Eye (tissue), 1 donor: Measurements from ENCODE around the gene CDK1.

ENCODE experiments used
- DNase-seq: peaks from one replicate; pipeline ENCODE4 v3.0.0-alpha.2; 2015

Gene CDK1

DNA sequence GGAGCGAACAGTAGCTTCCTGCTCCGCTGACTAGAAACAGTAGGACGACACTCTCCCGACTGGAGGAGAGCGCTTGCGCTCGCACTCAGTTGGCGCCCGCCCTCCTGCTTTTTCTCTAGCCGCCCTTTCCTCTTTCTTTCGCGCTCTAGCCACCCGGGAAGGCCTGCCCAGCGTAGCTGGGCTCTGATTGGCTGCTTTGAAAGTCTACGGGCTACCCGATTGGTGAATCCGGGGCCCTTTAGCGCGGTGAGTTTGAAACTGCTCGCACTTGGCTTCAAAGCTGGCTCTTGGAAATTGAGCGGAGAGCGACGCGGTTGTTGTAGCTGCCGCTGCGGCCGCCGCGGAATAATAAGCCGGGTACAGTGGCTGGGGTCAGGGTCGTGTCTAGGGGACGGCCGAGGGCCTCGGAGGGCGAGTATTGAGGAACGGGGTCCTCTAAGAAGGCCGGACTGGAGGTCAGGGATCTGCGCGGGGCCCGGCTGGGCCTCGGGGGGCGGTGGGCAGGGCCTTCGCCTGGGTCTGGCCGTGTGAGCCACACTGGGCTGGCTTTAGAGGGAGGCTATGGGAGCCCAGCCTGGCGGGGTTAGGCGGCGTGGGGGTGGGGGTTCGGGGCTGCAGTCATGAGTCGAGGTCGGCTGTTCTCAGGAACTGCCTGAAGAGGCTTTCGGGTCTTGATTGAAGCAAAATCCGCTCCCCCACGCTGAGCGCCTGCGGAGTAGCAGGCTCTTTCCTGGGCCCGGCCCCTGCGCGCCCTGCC lies at the start of gene CDK1:
TSS of gene CDK1 (plus strand) at position 265 of the 757 bp plus-strand sequence. CDS start 1,688 bp downstream, outside the sequence.
- DNase-seq: peak; percentile 100

DNA sequence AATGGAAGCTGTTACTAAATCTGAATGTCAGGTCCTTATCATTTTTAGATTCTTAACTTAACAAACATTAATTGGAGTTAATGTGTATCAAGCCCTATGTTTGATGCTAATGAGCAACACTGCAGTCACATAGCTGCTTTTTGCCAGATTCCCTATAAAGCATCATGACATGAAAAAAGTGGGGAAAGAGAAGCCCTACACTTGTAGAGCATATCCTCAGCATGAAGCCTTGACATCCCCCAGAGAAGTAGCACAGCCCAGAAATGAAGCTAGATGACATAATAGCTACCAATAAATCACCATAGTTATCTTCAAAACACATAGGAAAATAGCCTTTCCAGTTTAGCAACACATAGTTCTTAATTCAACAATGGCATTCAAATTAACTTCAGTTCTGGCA lies 49.2 kb upstream of the CDK1 start:
- no peak for DNase-seq

DNA sequence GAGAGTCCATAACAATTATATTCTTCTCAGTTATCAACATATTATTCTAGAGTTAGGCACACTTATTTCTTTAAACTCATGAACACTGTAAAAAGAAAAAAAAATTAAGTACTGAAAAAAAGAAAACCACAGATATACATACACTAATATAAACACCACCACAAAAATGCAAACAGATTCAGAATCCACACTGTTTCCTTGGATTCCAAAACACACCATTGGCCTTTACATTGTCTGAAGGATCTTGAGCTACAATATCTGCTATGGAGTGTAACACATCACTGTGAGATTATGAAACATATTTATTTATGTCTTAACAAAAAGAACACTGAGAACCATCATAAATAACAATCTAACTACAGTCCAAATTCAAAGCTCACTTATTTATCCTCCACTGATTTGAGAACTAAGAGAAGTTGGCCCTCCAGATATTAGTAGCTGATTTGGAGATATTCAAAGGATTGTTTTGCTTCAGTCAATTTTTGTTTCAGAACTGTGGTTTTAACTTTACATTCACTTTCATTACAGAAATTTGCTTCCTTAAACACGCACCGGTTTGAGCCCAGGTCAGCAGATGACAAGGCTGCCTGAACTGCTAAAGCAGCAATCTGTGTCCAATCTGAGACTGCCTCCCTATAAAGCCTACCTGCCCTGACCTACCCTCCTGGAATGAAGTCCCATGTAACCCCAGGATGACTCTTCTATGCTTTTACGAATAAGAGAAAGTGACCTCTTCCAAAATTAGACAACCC lies 47.0 kb upstream of the CDK1 start:
- no peak for DNase-seq

DNA sequence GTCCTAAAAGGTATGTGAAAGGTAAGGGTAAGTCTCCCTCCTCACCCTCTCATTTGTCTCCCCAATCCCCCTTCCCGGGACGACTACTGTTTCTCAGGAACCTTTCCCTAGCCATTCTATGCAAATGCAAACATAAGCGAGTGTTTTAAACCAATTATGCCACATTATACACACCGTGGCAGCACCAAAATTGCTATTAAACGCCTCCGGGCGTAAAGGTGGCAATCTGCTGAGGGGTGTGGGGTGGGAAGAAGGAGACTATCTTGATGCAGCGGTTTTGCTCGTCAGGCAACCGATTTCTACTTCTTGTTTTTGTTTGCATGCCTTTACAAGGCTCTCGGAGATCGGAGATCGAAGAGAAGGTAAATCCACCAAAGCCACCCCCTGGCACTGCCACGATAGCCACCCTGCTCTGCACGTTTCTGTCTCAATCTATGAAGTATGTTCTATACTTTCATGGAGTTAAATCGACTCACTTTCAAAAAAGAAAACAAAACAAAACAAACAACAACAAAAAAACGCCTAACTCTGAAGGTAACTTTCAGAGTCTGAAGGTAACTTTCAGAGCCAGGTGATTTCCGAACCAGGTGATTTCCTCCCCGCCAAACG lies 46.0 kb upstream of the CDK1 start:
- no peak for DNase-seq

DNA sequence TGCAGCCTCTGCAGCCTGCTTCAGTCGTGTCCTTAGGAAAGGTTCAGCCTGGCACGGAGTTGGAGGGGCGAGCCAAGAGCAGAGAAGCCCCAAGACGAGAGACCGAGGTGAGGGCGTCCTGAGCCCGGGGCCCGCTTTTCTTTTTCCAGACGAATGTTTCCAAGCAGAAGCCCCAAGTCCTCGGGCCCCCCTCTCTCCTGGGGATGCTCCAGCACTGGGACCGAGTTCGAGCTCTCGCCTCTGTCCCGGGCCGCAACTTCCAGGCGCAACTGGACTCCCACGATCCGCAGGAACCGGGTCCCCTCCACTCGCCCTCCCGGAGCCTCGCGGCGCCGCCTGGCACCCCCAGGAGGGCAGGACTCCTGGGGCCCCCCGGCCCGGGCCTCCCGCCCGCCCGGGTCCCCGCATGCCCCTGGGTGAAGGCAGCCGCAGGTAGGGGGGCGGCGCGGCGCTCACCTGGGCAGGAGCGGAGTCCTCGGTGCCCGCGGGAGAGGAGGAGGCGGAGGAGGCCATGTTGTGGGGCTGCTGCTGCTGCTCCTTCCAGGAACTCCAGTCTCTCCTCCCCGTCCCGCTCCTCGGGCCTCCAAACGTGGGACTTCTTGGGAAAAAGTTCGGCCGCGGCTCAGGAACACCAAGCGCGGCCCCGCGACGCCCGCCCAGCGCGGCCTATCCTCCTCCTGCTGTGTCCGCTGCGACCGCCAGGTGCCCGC lies 45.3 kb upstream of the CDK1 start:
- peak; percentile 72 for DNase-seq

DNA sequence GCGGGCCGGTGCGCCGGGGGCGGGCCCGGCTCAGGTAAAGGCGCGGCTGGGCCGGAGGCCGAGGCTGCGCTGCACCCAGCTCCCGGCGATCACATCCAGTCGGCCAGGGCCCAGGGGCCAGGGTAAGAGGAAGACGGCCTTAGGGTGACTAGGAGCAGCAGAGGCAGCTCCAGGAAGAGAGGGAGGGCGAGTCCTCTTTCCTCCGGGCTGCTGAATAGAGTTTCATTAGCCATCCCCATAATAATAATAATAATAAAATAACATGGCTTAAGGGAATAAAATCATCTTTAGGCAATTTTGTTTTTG lies 44.8 kb upstream of the CDK1 start:
- no peak for DNase-seq

DNA sequence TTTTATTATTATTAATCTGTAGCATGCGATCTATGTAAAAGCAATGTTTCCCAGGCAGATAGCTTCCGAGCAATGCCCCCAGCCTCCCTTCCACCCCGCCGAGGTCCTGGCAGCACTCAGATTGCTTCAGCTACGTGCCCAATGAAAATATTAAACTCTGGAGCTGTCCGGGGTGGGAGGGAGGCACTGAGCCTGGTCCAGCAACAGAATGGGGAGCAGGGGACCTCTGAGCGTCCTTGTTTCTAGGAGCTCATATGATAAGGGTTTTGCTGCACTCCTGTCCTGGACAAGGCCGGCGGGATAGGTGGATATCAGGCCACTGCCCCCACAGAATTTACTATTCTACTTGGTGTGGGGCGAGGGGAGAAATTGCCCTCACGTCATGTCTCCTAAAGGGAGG lies 44.5 kb upstream of the CDK1 start:
- DNase-seq: no peak

DNA sequence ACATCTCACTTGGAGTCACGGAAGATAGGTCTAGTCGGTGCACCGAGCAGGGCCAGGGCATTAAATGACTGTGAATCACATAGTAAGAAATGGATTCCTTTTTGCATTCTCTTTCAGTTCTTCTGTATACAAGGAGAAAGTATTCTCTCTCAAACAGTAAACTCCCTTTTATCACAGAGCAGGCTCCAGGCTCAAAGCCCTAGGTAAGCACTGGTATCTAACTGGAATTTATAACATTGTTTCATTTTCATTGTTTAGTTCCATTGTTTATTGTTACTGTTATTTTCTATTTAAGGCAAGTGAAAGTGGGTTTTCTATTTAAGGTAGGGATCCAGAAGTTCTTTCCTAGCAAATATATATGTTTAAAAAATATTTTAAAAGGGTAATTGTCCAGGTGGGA lies 44.1 kb upstream of the CDK1 start:
- no peak for DNase-seq

DNA sequence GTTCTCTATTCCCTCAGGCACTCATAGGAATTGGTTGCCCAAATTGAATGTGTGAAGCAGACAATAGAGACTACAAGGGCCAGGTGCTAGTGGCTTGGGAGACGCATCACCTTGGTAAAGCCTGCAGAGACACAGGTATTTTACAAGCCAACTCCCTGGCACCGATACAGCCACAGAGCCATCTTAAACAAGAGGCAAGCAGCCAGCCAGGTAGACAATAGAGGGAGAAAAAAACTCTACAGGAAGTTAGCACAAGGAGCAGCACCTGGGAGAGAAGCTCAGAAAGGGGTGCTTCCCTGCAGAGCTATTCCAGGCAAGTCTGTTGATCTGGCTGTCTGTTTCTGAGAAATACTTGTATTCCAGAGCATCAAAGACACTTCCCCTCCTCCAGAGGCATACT lies 43.0 kb upstream of the CDK1 start:
- DNase-seq: no peak

DNA sequence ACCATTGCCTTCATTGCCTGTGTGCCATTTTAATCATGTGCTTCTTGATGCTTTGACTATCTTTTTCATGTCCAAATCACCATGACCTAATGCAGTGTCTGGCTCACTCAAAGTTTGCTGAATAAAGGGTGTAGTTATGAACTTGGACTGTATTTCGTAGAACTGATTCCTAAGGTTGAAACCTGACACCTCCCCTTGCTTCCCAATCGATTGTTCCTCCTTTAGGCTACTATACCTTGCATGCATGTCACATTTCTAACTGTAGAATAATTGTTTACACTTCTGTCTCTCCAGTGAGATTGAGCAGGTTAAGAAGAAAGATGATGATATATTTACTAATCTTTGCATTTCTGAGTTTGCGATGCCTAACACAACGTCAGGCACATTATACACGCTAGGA lies 41.0 kb upstream of the CDK1 start:
- no peak for DNase-seq

DNA sequence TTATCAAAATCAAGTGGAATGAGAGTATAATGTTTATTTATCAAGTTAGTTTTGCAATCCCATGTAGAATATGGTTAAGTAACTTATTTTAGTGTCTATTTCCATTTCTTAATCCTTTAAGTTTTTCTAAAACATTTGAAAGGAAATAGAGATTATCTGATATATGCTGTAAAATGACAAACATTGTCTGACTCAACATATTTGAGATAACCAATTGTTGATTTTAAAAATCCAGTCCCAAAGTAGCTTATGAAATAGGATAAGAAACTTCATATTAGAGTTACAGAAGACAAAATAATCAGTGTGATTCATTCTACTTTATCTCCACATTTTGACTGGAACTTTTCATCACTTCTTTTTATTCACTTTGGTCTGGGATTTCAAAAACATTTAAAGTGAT lies 38.7 kb upstream of the CDK1 start:
- DNase-seq: no peak

DNA sequence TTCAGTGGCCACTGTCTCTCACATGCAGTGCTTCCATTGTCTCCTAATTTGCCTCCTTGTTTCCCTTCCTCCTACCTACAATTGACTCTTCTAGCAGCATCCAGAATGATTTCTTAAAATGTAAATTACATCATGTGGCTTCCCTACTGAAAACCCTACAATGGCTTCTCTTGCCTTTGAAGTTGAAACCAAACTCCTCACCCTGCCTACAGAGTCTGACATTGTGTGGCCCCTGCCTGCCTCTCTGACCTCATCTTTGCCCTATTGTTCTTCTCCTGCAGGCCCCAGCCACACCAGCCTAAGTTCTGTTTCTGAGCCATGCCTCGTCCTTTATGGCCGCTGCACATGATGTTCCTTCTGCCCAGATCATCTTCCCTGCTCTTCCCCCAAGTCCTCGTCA lies 35.8 kb upstream of the CDK1 start:
- DNase-seq: no peak

DNA sequence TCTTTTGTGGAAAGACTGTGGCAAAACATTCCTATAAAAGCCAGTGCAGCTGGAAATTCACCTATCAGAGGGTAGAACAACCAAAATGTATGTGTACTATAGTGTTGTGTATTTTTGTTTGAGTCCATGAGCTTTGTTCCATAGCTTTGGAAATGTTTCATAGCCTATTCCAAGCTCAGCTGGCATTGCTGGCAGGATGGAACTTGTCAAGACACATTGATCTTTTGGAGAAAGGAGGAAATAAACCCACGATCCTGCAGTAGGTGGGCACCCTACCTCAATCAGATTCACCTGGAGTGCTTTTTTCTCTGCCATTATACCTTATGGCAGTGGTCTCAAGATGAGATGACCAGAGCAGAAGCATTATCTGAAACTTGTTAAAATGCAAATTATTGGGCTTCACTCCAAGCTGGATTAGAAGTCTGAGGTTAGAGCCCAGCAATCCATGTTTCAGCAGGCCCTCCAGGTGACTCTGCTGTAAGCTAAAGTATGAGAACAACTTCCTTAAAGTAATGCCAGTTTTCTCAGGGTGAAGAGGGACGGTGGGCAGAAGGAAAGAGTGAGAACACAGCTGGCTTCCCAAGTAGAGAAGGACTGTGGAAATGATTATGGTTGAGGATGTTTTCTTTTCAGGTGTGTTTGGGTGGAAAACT lies 30.3 kb upstream of the CDK1 start:
- no peak for DNase-seq

DNA sequence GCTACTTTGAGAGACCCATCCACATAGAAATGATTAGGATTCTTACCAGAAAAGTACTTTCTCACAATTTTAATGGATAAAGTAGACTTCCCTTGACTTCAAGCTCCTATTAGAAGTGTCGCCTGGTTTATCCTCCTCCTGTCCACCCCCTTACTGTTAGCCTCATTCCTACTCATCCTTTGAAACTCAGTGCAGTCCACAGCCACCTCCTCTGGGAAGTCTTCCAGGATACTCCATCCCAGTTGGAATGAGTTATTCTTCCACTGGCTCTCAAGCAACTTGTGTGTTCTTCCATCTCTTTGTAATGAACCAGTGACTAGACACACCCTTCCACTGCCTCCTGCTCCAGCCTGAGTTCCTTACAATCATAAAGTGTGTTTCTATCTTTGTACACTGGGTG lies 25.1 kb upstream of the CDK1 start:
- no peak for DNase-seq

DNA sequence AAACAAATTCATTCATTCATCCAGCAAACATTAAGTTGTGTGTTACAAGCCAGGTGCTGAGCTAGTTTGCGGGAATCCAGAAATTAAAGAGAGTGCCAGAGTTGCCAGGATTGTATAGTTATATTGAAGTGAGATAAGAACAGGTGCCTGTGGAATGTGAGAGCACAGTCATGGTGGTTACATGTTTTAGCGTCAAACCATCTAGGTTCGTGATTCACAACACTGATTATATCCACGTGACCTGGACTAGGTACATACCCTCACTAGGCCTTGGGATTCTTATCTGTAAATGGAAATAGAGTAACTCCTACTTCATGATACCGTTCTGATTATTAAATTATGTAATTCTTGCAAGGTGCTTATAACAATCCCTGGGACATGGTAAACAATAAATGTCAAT lies 24.5 kb upstream of the CDK1 start:
- no peak for DNase-seq

DNA sequence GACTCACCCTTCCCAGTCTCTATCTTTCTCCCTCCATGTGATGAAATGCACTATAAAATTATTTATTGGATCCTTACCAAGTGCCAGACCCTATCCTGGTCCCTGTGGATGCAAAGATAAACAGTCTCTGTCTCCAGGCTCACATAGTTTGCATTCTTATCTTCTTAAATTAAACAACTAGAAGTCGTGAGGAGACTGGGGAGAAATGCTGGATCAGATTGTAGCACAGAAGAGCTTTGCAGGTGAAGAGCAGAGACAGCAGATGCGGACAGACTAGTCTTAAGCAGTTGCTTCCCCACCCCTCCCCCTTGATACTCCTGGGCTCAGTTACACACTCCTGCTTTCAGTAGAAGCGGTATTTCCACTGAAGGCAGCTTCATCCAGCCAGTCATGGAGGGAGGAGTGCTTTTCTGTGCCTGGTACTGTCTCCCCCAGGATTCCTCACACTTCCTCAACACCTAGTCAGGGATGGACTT lies 20.8 kb upstream of the CDK1 start:
- no peak for DNase-seq

DNA sequence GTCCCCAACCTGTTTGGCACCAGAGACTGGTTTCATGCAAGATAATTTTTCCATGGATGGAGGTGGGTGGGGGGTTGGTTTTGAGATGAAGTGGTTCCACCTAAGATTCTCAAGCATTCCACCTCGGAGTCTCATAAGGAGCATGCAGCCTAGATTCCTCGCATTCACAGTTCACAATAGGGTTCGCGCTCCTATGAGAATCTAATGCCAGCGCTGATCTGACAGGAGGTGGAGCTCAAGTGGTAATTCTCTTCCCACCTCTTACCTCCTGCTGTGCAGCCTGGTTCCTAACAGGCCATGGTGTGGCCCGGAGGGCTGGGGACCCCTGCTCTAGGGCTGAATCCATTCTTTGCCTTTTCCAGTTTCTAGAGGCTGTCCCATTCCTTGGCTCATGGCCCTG lies 19.1 kb upstream of the CDK1 start:
- no peak for DNase-seq

DNA sequence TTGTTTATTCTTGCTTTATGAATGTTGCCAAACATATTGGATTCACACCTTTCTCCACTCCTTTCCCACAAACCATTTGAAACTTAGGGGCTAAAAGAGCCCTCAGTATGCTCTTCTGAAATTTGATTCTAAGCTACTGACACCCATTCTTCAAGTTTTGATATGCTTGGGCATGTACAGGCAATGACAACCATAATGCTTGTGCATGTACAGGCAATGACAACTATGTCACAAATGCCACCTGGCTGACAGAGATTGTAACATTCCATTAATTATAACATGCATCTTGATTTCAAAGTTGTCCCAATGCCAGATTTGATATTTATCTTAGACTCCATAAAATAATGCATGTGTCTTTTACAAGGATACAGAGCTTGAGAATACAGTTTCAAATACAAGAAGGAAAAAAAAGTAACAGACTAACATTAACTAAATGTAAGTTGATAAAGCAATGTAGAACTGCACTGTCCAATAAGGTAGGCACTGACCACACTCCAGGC lies 17.5 kb upstream of the CDK1 start:
- DNase-seq: no peak

DNA sequence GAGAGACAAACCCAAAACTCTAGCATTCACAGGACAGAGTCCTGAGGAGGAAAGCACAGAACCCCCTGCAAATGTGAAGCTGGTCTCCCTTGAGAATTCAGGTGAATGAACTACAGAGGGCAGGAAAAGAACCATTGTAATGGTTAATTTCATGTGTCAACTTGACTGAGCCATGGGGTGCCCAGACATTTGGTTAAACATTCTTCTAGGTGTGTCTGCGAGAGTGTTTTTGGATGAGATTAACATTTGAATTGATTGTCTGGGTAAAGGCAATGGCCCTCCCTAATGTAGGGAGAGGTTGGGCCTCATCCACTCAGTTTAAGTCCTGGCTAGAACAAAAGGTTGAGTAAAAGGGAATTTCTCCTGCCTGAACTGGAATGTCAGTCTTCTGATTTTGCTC lies 15.7 kb upstream of the CDK1 start:
- no peak for DNase-seq

DNA sequence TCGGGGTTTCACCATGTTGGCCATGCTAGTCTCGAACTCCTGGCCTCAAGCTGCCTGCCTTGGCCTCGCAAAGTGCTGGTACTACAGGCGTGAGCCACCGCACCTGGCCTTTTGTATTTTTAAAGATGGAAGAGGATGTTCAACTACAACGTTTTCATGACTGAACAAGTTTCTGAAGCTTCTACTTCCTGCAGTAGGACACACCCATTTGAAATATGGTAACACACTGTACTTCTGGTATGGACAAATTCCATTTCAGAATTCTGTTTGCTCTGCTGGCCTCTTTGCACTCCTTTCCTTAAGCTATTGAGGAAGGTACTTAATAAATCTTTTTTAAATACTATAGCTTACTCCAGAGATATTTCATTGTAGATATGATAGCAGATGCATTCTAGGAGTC lies 10.9 kb upstream of the CDK1 start:
- DNase-seq: no peak

DNA sequence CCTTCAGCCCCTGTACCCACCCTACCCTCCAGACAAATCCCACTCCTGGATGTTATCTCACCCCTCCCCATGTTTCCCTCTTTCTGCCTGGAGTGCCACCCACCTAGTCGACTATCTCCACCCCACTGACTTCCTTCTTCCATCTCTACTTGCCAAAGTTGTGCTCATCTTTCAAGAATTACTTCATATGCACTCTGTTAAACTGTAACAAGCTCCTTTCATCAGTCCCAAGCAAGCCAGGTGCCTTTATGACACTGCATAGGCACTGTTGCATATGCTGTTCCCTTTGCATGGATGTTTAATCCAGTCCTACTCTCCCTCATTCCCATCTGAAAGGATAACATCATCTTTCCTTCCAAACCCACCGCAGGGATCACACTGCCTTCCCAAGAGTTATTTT lies 8.9 kb upstream of the CDK1 start:
- no peak for DNase-seq

DNA sequence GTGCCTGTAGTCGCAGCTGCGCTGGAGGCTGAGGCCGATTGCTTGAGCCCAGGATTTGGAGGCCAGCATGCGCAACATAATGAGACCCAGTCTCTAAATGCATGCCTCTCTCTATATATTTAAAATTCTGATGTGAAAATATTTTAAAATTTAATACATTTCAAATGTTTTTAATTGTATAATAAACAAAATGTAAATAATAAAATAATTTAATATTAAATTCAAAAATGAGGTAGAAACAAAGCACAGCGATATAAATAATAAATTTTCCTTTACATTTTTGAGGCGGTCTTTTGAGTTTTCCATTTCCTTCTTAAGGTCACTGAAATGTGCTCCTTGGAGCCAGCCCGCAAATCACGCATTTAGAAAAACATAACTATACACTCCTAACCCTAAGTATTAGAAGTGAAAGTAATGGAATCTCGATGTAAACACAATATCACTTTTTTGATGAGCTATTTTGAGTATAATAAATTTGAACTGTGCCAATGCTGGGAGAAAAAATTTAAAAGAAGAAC lies 523 bp upstream of the CDK1 start:
- DNase-seq: no peak
